Gastrocnemius medialis (tissue), 4 donors: ENCODE measurements around the gene CHI3L2.

Source experiments
- POLR2A ChIP-seq, 2 donors: fragments of 450-650 bp; IDR thresholded peaks; one replicate each; pipeline ENCODE4 v1.6.1; 2017; ENCODE audit warnings: antibody characterized with exemption in 2 of 2, mild to moderate bottlenecking in 2 of 2, moderate library complexity in 2 of 2
- TF ChIP-seq, protein P1 (sequence below), 5 experiments: fragments of 450-650 bp in 3 of 5; fragments of 200-600 bp in 2 of 5; sonication (generic) in 2 of 5; IDR thresholded peaks in 4 of 5; conservative IDR thresholded peaks in 1 of 5; 1 replicate in 4 of 5; 2 replicates in 1 of 5; pipeline ENCODE4 v1.5.1; 2016 to 2019; ENCODE audit warnings: antibody characterized with exemption in 5 of 5, mild to moderate bottlenecking in 3 of 5, moderate library complexity in 3 of 5

- TF ChIP-seq POLR2A (IDR thresholded peaks at IDR 0.05): no peak
- TF ChIP-seq, protein P1, sequence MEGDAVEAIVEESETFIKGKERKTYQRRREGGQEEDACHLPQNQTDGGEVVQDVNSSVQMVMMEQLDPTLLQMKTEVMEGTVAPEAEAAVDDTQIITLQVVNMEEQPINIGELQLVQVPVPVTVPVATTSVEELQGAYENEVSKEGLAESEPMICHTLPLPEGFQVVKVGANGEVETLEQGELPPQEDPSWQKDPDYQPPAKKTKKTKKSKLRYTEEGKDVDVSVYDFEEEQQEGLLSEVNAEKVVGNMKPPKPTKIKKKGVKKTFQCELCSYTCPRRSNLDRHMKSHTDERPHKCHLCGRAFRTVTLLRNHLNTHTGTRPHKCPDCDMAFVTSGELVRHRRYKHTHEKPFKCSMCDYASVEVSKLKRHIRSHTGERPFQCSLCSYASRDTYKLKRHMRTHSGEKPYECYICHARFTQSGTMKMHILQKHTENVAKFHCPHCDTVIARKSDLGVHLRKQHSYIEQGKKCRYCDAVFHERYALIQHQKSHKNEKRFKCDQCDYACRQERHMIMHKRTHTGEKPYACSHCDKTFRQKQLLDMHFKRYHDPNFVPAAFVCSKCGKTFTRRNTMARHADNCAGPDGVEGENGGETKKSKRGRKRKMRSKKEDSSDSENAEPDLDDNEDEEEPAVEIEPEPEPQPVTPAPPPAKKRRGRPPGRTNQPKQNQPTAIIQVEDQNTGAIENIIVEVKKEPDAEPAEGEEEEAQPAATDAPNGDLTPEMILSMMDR (IDR thresholded peaks at IDR 0.05 in 4 of 5, conservative IDR thresholded peaks at IDR 0.05 in 1 of 5): no peak
Measured at GRCh38 chr1:111208921-111209320, 18.6 kb upstream of the CHI3L2 start.
